Measurements from ENCODE around the gene AMN1.

AMN1 gene

DNA sequence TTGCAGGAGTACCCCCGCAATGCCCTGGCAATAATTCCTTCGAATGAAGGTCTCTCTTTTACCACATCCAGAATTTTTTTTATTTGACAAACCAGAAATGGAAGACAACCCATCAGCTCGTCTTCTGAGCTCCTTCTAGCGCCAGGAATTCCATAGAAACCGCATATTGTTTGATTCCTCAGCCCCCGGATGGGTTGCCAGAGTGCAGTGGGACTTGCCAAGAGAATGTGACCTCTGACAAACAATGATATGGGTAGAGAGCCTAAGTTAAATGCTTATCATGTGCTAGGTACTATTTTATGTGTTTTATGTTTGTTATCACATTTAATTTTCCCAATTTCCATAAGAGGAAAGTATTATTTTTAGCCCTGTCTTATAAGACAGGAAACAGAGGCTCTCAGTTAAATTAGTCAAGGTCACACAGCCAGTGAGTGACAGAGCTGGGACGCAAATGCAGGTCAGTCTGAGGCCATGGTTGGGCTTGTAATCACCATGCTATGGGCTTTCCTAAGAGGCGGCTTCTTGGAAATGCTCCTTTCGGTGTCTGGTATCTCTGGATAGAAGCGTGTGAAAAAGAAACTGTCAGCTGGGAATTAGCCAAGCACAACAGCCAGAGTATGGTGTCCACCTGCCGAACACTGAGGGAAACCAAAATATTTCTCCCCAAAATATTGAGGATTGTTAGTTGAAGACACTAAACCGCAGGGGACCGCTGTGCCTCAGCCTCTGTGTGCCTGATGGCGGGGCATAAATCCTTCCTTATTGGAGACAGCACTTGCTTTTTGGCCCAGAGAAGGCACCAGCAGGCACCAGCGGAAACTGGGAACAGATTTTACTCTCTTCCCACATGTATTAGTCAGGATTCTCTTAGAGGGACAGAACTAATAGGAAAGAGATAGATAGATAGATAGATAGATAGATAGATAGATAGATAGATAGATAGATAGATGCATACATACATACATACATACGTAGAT is 98.8 kb downstream of the AMN1 start:
- H3K27ac ChIP-seq = peak overlapping the region; percentile 33
- H3K9me3 ChIP-seq (ENCODE audit: severe bottlenecking) = no peaks in the 10 kb centered on the region
- peak overlapping the region; percentile 9 for H3K4me3 ChIP-seq (ENCODE audit: low read depth, low read length)
- H3K36me3 ChIP-seq = no peaks in the 10 kb centered on the region; the same call in 1 of the 2 replicates
- no peaks in the 10 kb centered on the region for H3K27me3 ChIP-seq (ENCODE audit: insufficient read depth, low read depth, severe bottlenecking)
- peak; percentile 42 for DNase-seq
- TF ChIP-seq, protein P1, sequence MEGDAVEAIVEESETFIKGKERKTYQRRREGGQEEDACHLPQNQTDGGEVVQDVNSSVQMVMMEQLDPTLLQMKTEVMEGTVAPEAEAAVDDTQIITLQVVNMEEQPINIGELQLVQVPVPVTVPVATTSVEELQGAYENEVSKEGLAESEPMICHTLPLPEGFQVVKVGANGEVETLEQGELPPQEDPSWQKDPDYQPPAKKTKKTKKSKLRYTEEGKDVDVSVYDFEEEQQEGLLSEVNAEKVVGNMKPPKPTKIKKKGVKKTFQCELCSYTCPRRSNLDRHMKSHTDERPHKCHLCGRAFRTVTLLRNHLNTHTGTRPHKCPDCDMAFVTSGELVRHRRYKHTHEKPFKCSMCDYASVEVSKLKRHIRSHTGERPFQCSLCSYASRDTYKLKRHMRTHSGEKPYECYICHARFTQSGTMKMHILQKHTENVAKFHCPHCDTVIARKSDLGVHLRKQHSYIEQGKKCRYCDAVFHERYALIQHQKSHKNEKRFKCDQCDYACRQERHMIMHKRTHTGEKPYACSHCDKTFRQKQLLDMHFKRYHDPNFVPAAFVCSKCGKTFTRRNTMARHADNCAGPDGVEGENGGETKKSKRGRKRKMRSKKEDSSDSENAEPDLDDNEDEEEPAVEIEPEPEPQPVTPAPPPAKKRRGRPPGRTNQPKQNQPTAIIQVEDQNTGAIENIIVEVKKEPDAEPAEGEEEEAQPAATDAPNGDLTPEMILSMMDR (IDR thresholded peaks at IDR 0.05; ENCODE audit: low read depth, low read length) = no peak

DNA sequence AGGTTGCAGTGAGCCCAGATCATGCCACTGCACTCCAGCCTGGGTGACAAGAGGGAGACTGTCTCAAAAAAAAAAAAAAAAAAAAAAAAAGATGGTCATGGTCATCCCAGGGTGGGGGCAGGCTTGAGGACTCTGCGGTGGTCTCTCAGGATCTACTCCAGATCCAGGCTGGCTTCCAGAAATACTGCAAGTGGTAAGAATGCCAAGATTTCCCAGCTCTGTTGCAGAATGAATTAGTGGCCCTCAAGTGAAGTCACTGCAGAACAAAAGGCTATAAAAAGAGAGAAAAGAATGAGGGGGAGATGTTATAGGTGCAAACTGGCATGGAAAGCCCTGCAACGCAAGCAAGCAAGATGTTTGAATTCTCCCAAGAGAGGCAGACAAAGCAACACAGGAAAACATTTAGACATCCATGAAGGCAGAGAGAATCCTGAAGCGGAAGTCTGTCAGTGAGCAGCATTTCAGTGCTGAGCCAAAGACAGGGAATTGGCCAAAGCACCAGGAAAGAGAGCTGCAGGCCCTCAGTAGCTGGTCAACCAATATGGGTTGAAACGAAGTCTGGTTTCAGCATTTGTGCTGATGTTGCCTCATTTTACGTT is 101.3 kb downstream of the AMN1 start:
- no peak overlapping the region for H3K27ac ChIP-seq
- H3K36me3 ChIP-seq = no peaks in the 10 kb centered on the region; the same call in 1 of the 2 replicates
- no peaks in the 10 kb centered on the region for H3K27me3 ChIP-seq (ENCODE audit: insufficient read depth, low read depth, severe bottlenecking)
- H3K4me3 ChIP-seq (ENCODE audit: low read depth, low read length) = no peak overlapping the region
- DNase-seq = no peak
- no peaks in the 10 kb centered on the region for H3K9me3 ChIP-seq (ENCODE audit: severe bottlenecking)
- TF ChIP-seq, protein P1 (IDR thresholded peaks at IDR 0.05; ENCODE audit: low read depth, low read length) = no peak

DNA sequence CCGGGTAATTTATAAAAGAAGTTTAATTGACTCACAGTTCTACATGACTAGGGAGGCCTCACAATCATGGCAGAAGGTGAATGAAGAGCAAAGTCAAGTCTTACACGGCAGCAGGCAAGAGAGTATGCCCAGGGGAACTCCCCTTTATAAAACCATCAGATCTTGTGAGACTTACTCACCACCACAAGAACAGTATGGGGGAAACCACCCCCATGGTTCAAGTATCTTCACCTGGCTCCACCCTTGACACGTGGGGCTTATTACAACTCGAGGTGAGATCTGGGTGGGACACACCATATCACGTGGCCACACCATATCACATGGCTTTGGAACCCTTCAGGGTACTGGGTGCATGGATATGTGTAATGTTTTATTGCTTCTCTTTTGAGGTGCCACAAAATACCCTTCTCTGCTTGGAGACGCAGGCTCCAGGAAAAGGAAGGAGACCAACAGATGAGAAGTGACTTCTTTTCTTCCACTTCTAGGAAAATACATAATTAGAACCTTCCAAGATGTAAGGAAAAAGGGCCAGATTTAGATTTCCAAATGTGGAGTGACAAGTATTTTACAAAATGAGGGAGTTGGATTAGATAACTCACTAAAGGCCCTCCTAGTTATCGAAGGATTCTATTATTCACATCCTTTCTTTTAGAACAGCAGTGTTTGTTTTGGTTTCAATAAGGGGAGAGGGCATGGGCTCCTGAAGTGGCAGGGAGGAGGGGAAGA is 102.4 kb downstream of the AMN1 start:
- Histone ChIP-seq H3K4me3 (ENCODE audit: low read depth, low read length) (no peak overlapping the region), H3K36me3 (no peaks in the 10 kb centered on the region; the same call in 1 of the 2 replicates), H3K27ac (no peak overlapping the region), H3K27me3 (ENCODE audit: insufficient read depth, low read depth, severe bottlenecking) (no peaks in the 10 kb centered on the region), H3K9me3 (ENCODE audit: severe bottlenecking) (no peaks in the 10 kb centered on the region)
- TF ChIP-seq, protein P1 (IDR thresholded peaks at IDR 0.05; ENCODE audit: low read depth, low read length) = no peak
- no peak for DNase-seq

DNA sequence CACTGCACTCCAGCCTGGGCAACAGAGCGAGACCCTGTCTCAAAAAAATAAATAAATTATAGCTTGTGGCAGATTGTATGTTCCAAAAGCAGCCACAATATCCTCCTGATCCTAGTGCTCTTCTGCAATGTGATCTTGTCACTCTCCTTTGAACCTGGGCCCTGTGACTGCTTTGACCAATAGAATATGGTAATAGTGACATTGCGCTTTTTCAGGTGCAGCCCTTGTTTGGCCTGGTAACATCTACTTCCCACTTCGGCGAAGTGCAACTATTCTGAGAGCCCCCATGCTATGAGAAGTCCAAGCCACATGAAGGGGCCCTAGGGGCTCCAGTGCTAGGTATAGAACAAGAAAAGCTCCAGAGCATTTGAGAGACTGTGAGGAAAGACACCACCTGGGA is 106.8 kb downstream of the AMN1 start:
- TF ChIP-seq, protein P1 (IDR thresholded peaks at IDR 0.05; ENCODE audit: low read depth, low read length) = no peak
- H3K27ac ChIP-seq = no peak overlapping the region
- H3K4me3 ChIP-seq (ENCODE audit: low read depth, low read length) = no peak overlapping the region
- H3K9me3 ChIP-seq (ENCODE audit: severe bottlenecking) = no peaks in the 10 kb centered on the region
- no peak for DNase-seq
- no peaks in the 10 kb centered on the region for H3K27me3 ChIP-seq (ENCODE audit: insufficient read depth, low read depth, severe bottlenecking)
- H3K36me3 ChIP-seq = no peaks in the 10 kb centered on the region; the same call in 1 of the 2 replicates
